Aorta (tissue), 5 donors: Measurements from ENCODE around the gene KNTC1. TPM values are rescaled to one million over a fixed set of nuclear protein-coding genes. Genes with fewer than 3 reads are reported as not detected.
"Not testable (repeated sequence)": the region's sequence is repeated elsewhere in the genome, so short reads cannot be mapped to it uniquely, and the experiment has no call there.

Experiments used
- ATAC-seq: fragments of 200-7000 bp; cut with Tn5 transposase; one replicate; pipeline ENCODE4 v1.9.1; 2022; ENCODE audit warnings: moderate library complexity; ENCODE audit not compliant: low FRiP score
- DNase-seq, 2 donors: peaks; one replicate each; pipeline ENCODE4 v3.0.0-alpha.2; 2020
- H3K27ac ChIP-seq, 2 donors: one replicate each; pipeline ENCODE4 v1.5.1; 2013; ENCODE audit warnings: low read length in 2 of 2, mild to moderate bottlenecking in 2 of 2, moderate library complexity in 2 of 2, control low read depth in 1 of 2, inconsistent platforms in 1 of 2, low read depth in 1 of 2
- H3K27me3 ChIP-seq, 2 donors: one replicate each; pipeline ENCODE4 v1.6.1; 2013; ENCODE audit warnings: control low read depth in 1 of 2, low read length in 1 of 2, mild to moderate bottlenecking in 1 of 2, moderate library complexity in 1 of 2; ENCODE audit not compliant: insufficient read depth in 2 of 2, control insufficient read depth in 1 of 2
- H3K36me3 ChIP-seq, 2 donors: one replicate each; pipeline ENCODE4 v1.6.1; 2013; ENCODE audit warnings: control low read depth in 1 of 2, low read length in 1 of 2, mild to moderate bottlenecking in 1 of 2; ENCODE audit not compliant: insufficient read depth in 2 of 2, control insufficient read depth in 1 of 2
- H3K4me1 ChIP-seq, 2 donors: one replicate each; pipeline ENCODE4 v1.6.1; 2013; ENCODE audit warnings: low read length in 2 of 2, control low read depth in 1 of 2, mild to moderate bottlenecking in 1 of 2, moderate library complexity in 1 of 2; ENCODE audit not compliant: insufficient read depth in 2 of 2, control insufficient read depth in 1 of 2
- H3K4me3 ChIP-seq, 2 donors: one replicate each; pipeline ENCODE4 v1.5.1; 2013; ENCODE audit warnings: low read length in 2 of 2, control low read depth in 1 of 2, mild to moderate bottlenecking in 1 of 2
- H3K9me3 ChIP-seq: one replicate; pipeline ENCODE4 v1.6.1; 2013; ENCODE audit warnings: mild to moderate bottlenecking, low read length; ENCODE audit not compliant: control insufficient read depth
- WGBS, 2 donors: extraction: QIAGEN DNeasy Blood & Tissue Kit; methylation state at CpG; one replicate each; pipeline ENCODE4 v1.1.7; 2013; 5-methylcytosine and 5-hydroxymethylcytosine counted together
- intact Hi-C, 2 donors: fragments of 100-400 bp; cut with DNase I; formaldehyde crosslinking; loops; one replicate each; pipeline versions ENCODE4 v1.14.2 to v1.15.0; 2022
- polyA plus RNA-seq, 2 donors: library from polyadenylated mRNA; stranded (reverse); fragments of 200-250 nt; gene quantifications; one replicate each; pipeline ENCODE4 v1.2.3, GENCODE V29; 2013
- total RNA-seq, 2 donors: library from RNA; stranded (reverse); fragmentation: NEBNext Ultra II Directional; extraction: Animal tissue kit (Norgen Biotek cat#: 25700); gene quantifications; one replicate each; pipeline ENCODE4 v1.2.1, GENCODE V29; 2021
- donor health status: healthy with polysubstance abuse.
- donor health status: Bipolar disorder and iron deficiency.
- donor health status: DM: no; HTN: no; CAD: no.
- donor health status: DM: no; HTN: no; CAD: no.
- donor health status: DM: yes; HTN: yes; CAD: no.

The KNTC1 gene
- total and polyA plus RNA-seq, 4 donors: 6.8 to 18.4 (median 10.3) TPM

GRCh38 chr12:122615780-122616179 lies 88.7 kb downstream of the KNTC1 start:
- H3K4me3 ChIP-seq: no peak overlapping the region
- intact Hi-C loops: no loop called here
- no peaks in the 10 kb centered on the region for H3K36me3 ChIP-seq
- DNase-seq (no peak), ATAC-seq (no peak)
- H3K9me3 ChIP-seq: no peaks in the 10 kb centered on the region
- H3K27ac ChIP-seq: no peak overlapping the region
- H3K27me3 ChIP-seq: no peaks in the 10 kb centered on the region
- 81% methylated on average over 4 of the region's 4 CpGs for WGBS, 2 donors
- H3K4me1 ChIP-seq: no peaks in the 10 kb centered on the region

- intact Hi-C loops: no loop called here
- Histone ChIP-seq H3K27ac (no peak overlapping the region), H3K4me3 (no peak overlapping the region), H3K27me3 (no peaks in the 10 kb centered on the region), H3K4me1 (no peaks in the 10 kb centered on the region), H3K36me3 (no peaks in the 10 kb centered on the region), H3K9me3 (no peaks in the 10 kb centered on the region)
- ATAC-seq: no peak
- no peak for DNase-seq
- 67 to 71% methylated on average over 5 of the region's 5 CpGs for WGBS, 2 donors
Observed at GRCh38 chr12:122635471-122635870, 108.4 kb downstream of the KNTC1 start.

DNA sequence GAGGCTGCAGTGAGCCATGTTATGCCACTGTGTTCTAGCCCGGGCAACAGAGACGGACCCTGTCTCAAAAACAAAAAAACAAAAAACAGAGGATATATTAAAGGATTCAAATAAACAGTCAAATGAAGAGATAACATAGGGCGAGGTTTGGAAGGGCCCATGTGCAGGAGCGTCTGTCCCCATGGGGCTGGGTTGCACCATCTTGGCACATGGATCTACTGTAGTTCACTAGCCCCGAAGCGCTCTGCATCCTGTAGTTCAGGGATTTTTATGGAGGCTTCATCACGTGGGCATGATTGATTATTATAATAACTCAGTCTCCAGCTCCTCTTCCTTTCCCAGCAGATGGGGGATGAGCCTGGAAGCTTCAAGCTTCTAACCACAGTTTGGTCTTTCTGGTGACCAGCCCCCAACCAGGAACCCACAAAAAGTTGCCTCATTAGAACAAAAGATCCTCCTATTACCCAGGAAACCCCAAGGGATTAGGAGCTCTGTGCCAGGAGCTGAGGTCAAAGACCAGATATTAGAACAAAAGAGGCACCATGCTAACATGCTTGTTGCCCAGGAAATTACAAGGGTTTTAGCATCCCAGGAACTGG lies 116.3 kb downstream of the KNTC1 start:
- intact Hi-C loops: no loop called here
- ATAC-seq (no peak), DNase-seq (no peak)
- 75 to 84% methylated on average over 7 of the region's 7 CpGs for WGBS, 2 donors
- Histone ChIP-seq H3K27ac (no peak overlapping the region), H3K36me3 (no peaks in the 10 kb centered on the region), H3K27me3 (no peaks in the 10 kb centered on the region), H3K4me3 (no peak overlapping the region), H3K4me1 (no peaks in the 10 kb centered on the region), H3K9me3 (no peaks in the 10 kb centered on the region)

DNA sequence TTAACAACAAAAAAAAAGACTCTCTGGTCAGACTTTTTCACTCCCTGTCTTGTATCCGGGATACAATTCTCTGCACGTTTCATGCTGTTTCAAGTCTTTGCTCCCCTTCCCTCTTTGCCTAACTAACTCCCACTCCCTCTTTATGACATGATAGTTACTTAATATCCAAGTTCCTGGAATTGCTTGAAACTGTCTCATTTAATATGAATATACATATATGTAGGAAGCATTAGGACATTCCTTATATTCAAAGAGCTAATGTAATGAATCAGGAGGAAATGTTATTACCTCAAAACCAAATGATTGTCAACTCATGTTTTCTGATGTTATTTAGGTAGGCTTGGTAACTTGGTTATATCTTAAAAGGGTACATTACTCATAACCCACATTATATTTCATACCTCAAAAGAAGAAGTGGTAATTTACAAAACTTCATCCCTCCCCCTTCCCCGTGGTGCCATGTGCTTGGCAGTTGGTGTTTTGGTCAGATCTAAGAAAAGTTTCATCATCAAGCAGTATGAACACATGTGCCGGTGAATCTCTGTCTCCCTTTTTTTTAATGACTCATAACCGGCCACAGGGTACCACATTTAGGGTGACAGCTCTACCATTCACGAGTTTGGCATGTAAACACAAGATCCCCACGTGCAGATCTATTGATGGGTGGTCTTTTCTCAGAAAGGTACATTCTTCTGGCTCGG lies 119.6 kb downstream of the KNTC1 start:
- H3K27ac ChIP-seq: no peak overlapping the region
- intact Hi-C loops: no loop called here
- H3K4me1 ChIP-seq: no peaks in the 10 kb centered on the region
- WGBS, 2 donors: 67 to 71% methylated on average over 8 of the region's 8 CpGs
- peak in 1 of 2 donors; percentile 57 for DNase-seq
- no peaks in the 10 kb centered on the region for H3K27me3 ChIP-seq
- H3K4me3 ChIP-seq: no peak overlapping the region
- ATAC-seq: no peak
- H3K9me3 ChIP-seq: no peaks in the 10 kb centered on the region
- no peaks in the 10 kb centered on the region for H3K36me3 ChIP-seq

DNA sequence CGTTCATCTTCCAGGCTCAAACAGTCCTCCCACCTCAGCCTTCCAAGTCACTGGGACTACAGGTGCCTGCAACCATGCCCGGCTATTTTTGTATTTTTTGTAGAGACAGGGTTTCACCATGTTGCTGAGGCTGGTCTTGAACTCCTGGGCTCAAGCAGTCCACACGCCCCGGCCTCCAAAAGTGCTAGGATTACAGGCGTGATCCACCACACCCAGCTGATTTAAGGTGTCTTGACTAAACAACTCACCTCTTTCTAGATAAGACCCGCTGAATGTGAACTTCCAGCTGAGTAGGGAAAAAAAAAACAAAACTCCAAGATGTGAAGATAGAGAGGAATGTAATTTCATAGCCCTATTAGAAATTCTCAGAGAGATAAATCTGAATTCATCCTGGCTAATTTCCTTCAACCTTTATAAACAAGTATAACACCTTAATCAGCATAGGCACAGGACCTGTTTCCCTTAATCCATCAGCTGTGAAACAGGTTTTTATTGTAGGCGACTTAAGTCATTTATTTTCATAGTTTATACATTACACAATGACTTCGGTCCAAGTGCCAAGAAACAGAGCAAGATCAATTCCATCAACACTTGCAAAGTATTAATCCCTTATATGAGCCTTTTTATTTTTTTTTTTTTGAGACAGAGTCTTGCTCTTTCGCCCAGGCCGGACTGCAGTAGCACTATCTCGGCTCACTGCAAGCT lies 124.6 kb downstream of the KNTC1 start:
- no peak overlapping the region for H3K27ac ChIP-seq
- ATAC-seq: no peak
- H3K36me3 ChIP-seq: no peaks in the 10 kb centered on the region
- intact Hi-C loops: no loop called here
- H3K4me3 ChIP-seq: no peak overlapping the region
- DNase-seq: no peak
- H3K9me3 ChIP-seq: no peaks in the 10 kb centered on the region
- 41 to 46% methylated on average over 11 of the region's 11 CpGs for WGBS, 2 donors
- no peaks in the 10 kb centered on the region for H3K4me1 ChIP-seq
- H3K27me3 ChIP-seq: no peaks in the 10 kb centered on the region

DNA sequence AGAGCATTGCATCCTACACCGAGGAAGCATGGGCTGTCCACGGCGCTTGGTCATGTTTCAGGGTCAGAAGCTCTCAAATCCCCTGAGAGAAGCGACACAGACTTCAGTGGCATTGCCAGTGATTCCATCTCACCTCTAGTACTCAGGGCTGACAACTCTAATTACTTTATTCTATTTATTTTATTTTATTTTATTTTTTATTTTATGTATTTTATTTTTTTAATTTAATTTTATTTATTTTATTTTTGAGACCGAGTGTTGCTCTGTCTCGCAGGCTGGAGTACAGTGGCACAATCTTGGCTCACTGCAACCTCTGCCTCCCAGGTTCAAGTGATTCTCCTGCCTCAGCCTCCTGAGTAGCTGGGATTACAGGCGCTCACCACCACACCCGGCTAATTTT lies 126.2 kb downstream of the KNTC1 start:
- H3K4me1 ChIP-seq, ATAC-seq, H3K9me3 ChIP-seq, DNase-seq, H3K27ac ChIP-seq, intact Hi-C loops, H3K36me3 ChIP-seq, H3K27me3 ChIP-seq, H3K4me3 ChIP-seq: not testable (repeated sequence)
- WGBS, 2 donors: 92 to 94% methylated on average over 8 of the region's 8 CpGs

DNA sequence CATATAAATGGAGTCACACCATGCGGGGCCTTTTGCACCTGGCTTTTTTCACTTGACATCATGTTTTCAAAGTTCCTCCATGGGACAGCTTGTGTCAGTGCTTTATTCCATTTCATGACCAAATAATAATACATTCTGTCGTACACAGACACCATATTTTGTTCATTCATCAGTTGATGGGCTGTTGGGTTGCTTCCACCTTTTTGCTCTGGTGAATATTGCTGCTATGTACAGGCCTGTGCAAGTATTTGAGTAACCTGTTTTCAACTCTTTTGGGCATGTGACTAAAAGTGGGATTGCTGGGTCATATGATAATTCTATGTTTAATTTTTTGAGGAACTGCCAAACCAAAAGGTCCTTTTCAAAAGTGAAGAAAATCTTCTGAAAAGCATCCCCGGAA lies 129.2 kb downstream of the KNTC1 start:
- no peak for ATAC-seq
- Histone ChIP-seq H3K27me3 (no peaks in the 10 kb centered on the region), H3K36me3 (no peaks in the 10 kb centered on the region), H3K27ac (no peak overlapping the region), H3K9me3 (no peaks in the 10 kb centered on the region), H3K4me3 (no peak overlapping the region), H3K4me1 (no peaks in the 10 kb centered on the region)
- intact Hi-C loops: no loop called here
- no peak for DNase-seq
- WGBS, 2 donors: 92 to 96% methylated on average over 3 of the region's 3 CpGs

DNA sequence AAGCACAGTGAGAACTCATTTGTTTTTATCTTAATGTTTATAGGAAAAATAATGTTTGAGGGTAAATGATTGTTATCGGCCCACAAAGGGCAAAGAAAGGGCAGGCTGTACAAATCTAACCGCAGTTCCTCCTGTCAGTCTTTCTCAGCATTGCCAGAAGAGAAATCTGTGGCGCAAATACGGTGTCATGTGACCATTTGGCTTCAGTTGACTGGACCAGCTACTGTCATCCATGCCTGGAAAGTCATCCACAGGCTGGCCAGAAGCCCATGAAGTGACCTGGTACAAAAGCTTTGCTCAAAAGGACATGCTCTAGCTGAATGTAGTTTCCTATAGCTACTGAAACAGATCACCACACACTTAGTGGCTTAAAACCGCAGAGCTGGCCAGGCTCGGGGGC lies 132.5 kb downstream of the KNTC1 start:
- no peak overlapping the region for H3K4me3 ChIP-seq
- WGBS, 2 donors: 54 to 68% methylated on average over 6 of the region's 6 CpGs
- ATAC-seq (no peak), DNase-seq (no peak)
- H3K27me3 ChIP-seq: no peaks in the 10 kb centered on the region
- no peak overlapping the region for H3K27ac ChIP-seq
- no peaks in the 10 kb centered on the region for H3K36me3 ChIP-seq
- H3K9me3 ChIP-seq: no peaks in the 10 kb centered on the region
- intact Hi-C loops: no loop called here
- H3K4me1 ChIP-seq: no peaks in the 10 kb centered on the region

DNA sequence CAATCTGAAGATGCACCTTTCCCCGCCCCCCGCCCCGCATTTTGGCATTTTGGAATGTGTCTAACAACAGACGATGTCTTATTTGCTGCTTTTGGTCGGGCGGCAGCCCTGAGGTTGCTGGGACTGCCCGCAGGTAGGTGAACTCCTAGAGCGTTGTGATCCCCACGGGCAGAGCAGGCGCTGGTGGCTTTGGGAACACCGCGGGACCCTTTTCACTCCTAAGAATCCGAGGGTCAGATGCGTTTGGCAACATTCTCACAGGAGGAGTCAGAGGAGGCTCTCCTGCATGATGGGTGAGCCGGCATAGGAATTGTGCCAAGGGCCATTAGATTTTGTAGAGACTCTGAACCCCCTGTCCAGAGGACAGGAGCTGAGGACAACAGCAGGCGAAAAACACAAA lies 134.2 kb downstream of the KNTC1 start:
- DNase-seq: no peak
- Histone ChIP-seq H3K36me3 (no peaks in the 10 kb centered on the region), H3K4me3 (no peak overlapping the region), H3K27ac (no peak overlapping the region), H3K27me3 (no peaks in the 10 kb centered on the region), H3K9me3 (no peaks in the 10 kb centered on the region), H3K4me1 (no peaks in the 10 kb centered on the region)
- ATAC-seq: no peak
- whole genome bisulfite sequencing, 2 donors: 81 to 87% methylated on average over 16 of the region's 16 CpGs
- intact Hi-C loops: no loop called here
